Thyroid gland (tissue), 4 donors: ENCODE results near the gene CTNNBL1. TPM values are rescaled to one million over a fixed set of nuclear protein-coding genes. Genes with fewer than 3 reads are reported as not detected.

Experiments used
- DNase-seq, 2 donors: peaks; one replicate each; pipeline ENCODE4 v3.0.0-alpha.2; 2019
- H3K27ac ChIP-seq, 3 donors: fragments of 200-600 bp; sonication (generic); 1 replicate in 2 of 3; 2 replicates in 1 of 3; pipeline ENCODE4 v1.5.1; 2016 to 2019; ENCODE audit warnings: mild to moderate bottlenecking in 1 of 3, moderate library complexity in 1 of 3
- H3K27me3 ChIP-seq: fragments of 200-600 bp; sonication (generic); one replicate; pipeline ENCODE4 v1.5.1; 2019
- H3K36me3 ChIP-seq, 2 donors: fragments of 200-600 bp; sonication (generic); one replicate each; pipeline ENCODE4 v1.5.1; 2016 to 2019
- H3K4me1 ChIP-seq, 2 donors: fragments of 200-600 bp; sonication (generic); one replicate each; pipeline ENCODE4 v1.5.1; 2017 to 2019
- H3K4me3 ChIP-seq, 3 donors: fragments of 200-600 bp; sonication (generic); replicated peaks in 1 of 3; 1 replicate in 2 of 3; 2 replicates in 1 of 3; pipeline ENCODE4 v1.5.1; 2016; ENCODE audit warnings: mild to moderate bottlenecking in 1 of 3
- H3K9me3 ChIP-seq: fragments of 200-600 bp; sonication (generic); one replicate; pipeline ENCODE4 v1.5.1; 2017
- CTCF ChIP-seq, 6 experiments: fragments of 200-600 bp in 3 of 6; fragments of 450-650 bp in 3 of 6; sonication (generic) in 3 of 6; IDR thresholded peaks; one replicate each; pipeline ENCODE4 v1.5.1; 2016 to 2019; ENCODE audit warnings: antibody characterized with exemption in 6 of 6, mild to moderate bottlenecking in 2 of 6, inconsistent platforms in 1 of 6, moderate library complexity in 1 of 6
- POLR2A ChIP-seq, 2 donors: fragments of 450-650 bp; IDR thresholded peaks; one replicate each; pipeline ENCODE4 v1.6.1; 2017; ENCODE audit warnings: antibody characterized with exemption in 2 of 2, mild to moderate bottlenecking in 2 of 2, moderate library complexity in 1 of 2
- WGBS, 2 donors: methylation state at CpG; one replicate each; pipeline ENCODE4 v1.1.5; 2017; 5-methylcytosine and 5-hydroxymethylcytosine counted together
- intact Hi-C: fragments of 100-400 bp; cut with DNase I; formaldehyde crosslinking; loops from one replicate; pipeline ENCODE4 v1.15.1; 2023
- total RNA-seq, 4 donors: library from RNA; depleted of rRNA; stranded (reverse); fragments of >200 nt; gene quantifications; one replicate each; pipeline ENCODE4 v1.2.3, GENCODE V29; 2016

The CTNNBL1 gene
- total RNA-seq, 4 donors from 2014 or later = 22.3 to 31.2 (median 24.6) TPM

DNA sequence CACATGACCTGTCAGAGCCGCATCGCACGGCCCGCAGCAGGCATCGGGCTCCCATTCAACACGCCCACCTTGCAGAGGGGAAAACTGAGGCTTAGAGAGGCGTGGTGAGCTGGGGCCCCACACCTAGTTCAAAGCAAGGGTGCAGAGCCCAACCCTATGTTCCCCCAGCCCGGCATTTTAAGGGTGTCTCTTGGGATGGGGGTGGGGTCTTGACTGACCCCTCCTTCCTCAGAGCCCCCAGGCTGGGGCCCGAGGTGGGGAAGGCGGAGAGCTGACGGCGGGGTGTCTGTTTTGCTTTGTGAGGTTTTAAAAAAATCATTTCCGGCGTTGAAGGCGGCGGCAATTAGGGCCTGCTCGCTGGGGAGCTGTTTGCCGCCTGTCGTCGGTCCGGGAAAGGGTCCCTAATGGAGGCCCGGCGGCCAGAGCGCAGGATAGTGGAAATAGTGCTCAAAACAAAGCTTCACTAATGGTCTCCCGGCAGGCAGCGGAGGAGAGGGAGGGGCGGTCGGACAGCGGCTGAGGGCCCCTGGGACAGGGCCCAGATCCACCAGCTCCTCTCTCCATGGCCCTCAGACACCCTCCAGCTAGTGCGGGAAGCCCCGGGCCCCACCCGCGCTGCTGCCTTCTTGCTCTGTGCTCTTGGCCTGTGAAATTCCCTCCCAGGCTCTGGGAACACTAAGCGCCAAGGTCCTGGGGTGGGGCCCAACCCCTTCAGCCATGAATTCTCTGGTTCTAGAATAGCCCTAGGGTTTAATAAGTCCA is 221.0 kb downstream of the CTNNBL1 start:
- peak overlapping the region in 1 of 3 donors; percentile 19 for H3K4me3 ChIP-seq
- intact Hi-C loops = no loop called here
- H3K27me3 ChIP-seq = peaks cover 5% of the 10 kb centered on the region
- H3K36me3 ChIP-seq = no peaks in the 10 kb centered on the region
- TF ChIP-seq POLR2A (IDR thresholded peaks at IDR 0.05) = no peak
- TF ChIP-seq CTCF (IDR thresholded peaks at IDR 0.05) = no peak
- H3K27ac ChIP-seq = no peak overlapping the region
- peak; percentile 23 to 28 for DNase-seq
- peaks cover 3 to 14% of the 10 kb centered on the region in 2 donors for H3K4me1 ChIP-seq
- 6 to 18% methylated on average over 10 to 32 of the region's 34 CpGs for WGBS, 2 donors
- no peaks in the 10 kb centered on the region for H3K9me3 ChIP-seq

GRCh38 chr20:37915434-37915787 is 221.6 kb downstream of the CTNNBL1 start:
- Histone ChIP-seq H3K27ac (no peak overlapping the region), H3K27me3 (peaks cover 5% of the 10 kb centered on the region), H3K4me3 (no peak overlapping the region), H3K36me3 (no peaks in the 10 kb centered on the region), H3K4me1 (peaks cover 3 to 14% of the 10 kb centered on the region in 2 donors), H3K9me3 (no peaks in the 10 kb centered on the region)
- TF ChIP-seq CTCF (IDR thresholded peaks at IDR 0.05) = no peak
- TF ChIP-seq POLR2A (IDR thresholded peaks at IDR 0.05) = no peak
- whole genome bisulfite sequencing, 2 donors = 36 to 40% methylated on average over 8 of the region's 10 CpGs
- DNase-seq = no peak
- intact Hi-C loops = no loop called here

DNA sequence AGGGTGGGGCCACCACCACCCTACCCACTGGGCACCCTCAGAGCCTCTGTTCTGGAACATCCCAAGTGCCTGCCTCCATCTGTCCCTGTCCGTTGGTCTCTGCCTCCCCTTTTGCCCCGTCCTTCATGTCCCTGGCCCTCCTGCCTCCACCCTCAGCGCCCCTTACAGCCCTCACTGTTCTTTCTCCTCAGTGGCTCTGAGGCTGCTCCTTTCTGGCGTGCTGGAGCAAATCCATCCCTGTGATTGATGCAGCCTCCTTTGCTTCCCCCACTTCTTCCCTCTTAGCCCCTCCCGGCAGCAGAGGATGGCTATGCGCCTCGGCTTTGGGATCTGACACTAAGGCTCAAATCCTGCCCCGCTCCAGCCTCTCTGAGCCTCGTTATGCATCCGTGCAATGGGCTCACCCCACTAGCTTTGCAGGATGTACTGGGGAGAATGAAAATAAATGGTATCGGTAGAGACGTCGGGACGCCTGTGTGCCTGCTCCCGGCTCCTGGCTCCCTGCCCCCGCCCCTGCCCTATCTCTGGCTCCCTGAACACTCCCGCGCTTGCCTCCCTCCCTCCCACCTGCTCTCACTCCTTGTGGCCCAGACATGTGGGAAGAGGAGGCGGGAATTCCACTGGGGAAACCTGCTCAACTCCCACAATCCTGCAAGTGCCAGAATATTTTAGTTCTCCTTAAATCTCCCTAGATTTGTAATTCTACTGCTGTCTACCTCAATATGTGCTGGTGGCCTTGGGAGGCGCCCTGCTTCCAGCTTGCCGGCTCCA is 222.2 kb downstream of the CTNNBL1 start:
- H3K4me1 ChIP-seq = peaks cover 3 to 14% of the 10 kb centered on the region in 2 donors
- H3K36me3 ChIP-seq = no peaks in the 10 kb centered on the region
- peaks cover 5% of the 10 kb centered on the region for H3K27me3 ChIP-seq
- intact Hi-C loops = no loop called here
- H3K27ac ChIP-seq = no peak overlapping the region
- H3K4me3 ChIP-seq = no peak overlapping the region
- no peaks in the 10 kb centered on the region for H3K9me3 ChIP-seq
- TF ChIP-seq CTCF (IDR thresholded peaks at IDR 0.05) (no peak), POLR2A (IDR thresholded peaks at IDR 0.05) (no peak)
- no peak for DNase-seq
- 13% methylated on average over 20 to 21 of the region's 21 CpGs for WGBS, 2 donors

- TF ChIP-seq CTCF (IDR thresholded peaks at IDR 0.05) (no peak), POLR2A (IDR thresholded peaks at IDR 0.05) (no peak)
- DNase-seq = no peak
- Histone ChIP-seq H3K27ac (no peak overlapping the region), H3K9me3 (no peaks in the 10 kb centered on the region), H3K4me1 (peaks cover 3 to 14% of the 10 kb centered on the region in 2 donors), H3K4me3 (no peak overlapping the region), H3K36me3 (no peaks in the 10 kb centered on the region), H3K27me3 (peaks cover 5% of the 10 kb centered on the region)
- WGBS, 2 donors = 62 to 65% methylated on average over 12 of the region's 12 CpGs
- intact Hi-C loops = no loop called here
Observed at GRCh38 chr20:37917461-37917860, 223.6 kb downstream of the CTNNBL1 start.

DNA sequence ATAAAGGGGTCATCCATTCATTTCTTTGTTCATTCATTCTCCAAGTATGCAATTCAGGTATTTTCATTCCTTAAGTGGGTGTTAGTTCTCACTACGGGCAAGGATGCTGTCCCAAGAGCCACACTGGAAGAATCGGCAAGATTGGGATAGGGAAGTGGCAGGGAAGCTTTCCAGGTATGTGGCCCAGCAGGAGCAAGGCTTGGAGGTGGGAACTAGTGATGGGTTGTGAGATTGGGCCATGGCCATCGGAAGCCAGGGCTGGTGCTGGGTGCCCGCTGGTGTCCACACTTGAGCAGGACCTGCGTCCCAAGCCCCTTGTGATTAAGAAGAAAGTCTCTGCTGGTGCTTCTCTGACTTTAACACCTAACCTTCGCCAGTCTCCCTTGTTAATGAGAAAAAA is 224.2 kb downstream of the CTNNBL1 start:
- no peak for DNase-seq
- H3K27me3 ChIP-seq = peaks cover 5% of the 10 kb centered on the region

More for the DNA sequence above, 224.2 kb downstream of the CTNNBL1 start:
- Histone ChIP-seq H3K9me3 (no peaks in the 10 kb centered on the region), H3K4me3 (no peak overlapping the region), H3K4me1 (peaks cover 3 to 14% of the 10 kb centered on the region in 2 donors), H3K36me3 (no peaks in the 10 kb centered on the region), H3K27ac (no peak overlapping the region)
- WGBS, 2 donors = 70 to 72% methylated on average over 6 of the region's 6 CpGs
- intact Hi-C loops = no loop called here
- TF ChIP-seq CTCF (IDR thresholded peaks at IDR 0.05) = no peak
- no peak for TF ChIP-seq POLR2A (IDR thresholded peaks at IDR 0.05)
